Measurements from ENCODE around the gene WWP2.
"Not testable (repeated sequence)": the region's sequence is repeated elsewhere in the genome, so short reads cannot be mapped to it uniquely, and the experiment has no call there.

The WWP2 gene

GRCh38 chr16:69814078-69814477 is 51.9 kb downstream of the WWP2 start:
- TF ChIP-seq FOXM1 (IDR thresholded peaks at IDR 0.05; ENCODE audit: borderline replicate concordance) = no peak
- TF ChIP-seq LEF1 (IDR thresholded peaks at IDR 0.05; ENCODE audit: borderline replicate concordance) = no peak
- TF ChIP-seq CTBP1 (IDR thresholded peaks at IDR 0.05; ENCODE audit: borderline replicate concordance) = no peak
- no peak for TF ChIP-seq FOXK2 (IDR thresholded peaks at IDR 0.05)
- no peak for TF ChIP-seq SUZ12 (IDR thresholded peaks at IDR 0.05)
- TF ChIP-seq TARDBP (IDR thresholded peaks at IDR 0.05) = no peak
- TF ChIP-seq ZNF384 (IDR thresholded peaks at IDR 0.05) = no peak
- no peak for TF ChIP-seq ARNT (IDR thresholded peaks at IDR 0.05)
- TF ChIP-seq SP1 (IDR thresholded peaks at IDR 0.05) = no peak
- no peak for TF ChIP-seq NFRKB (IDR thresholded peaks at IDR 0.05)
- TF ChIP-seq FOXA1 (IDR thresholded peaks at IDR 0.05) = no peak
- no peak for TF ChIP-seq L3MBTL2 (conservative IDR thresholded peaks at IDR 0.05)
- TF ChIP-seq PKNOX1 (IDR thresholded peaks at IDR 0.05) = no peak
- no peak for TF ChIP-seq ELF4 (IDR thresholded peaks at IDR 0.05)
- TF ChIP-seq BHLHE40 (IDR thresholded peaks at IDR 0.05; ENCODE audit: borderline replicate concordance) = no peak
- TF ChIP-seq HDGF (IDR thresholded peaks at IDR 0.05; ENCODE audit: borderline replicate concordance) = no peak
- ChIA-PET POLR2A (no interaction called here), CTCF (interaction anchor here (0.9 kb wide), 1 partner anchor 38 kb away, joined by 3 read pairs; no protein-coding TSS in a partner anchor)
- no peak for DNase-seq (ENCODE audit: extremely low spot score)

GRCh38 chr16:69814561-69814960 is 52.4 kb downstream of the WWP2 start:
- CTCF ChIA-PET = interaction anchor here (0.9 kb wide), 1 partner anchor 37 kb away, joined by 3 read pairs; no protein-coding TSS in a partner anchor
- no peak for TF ChIP-seq NFRKB (IDR thresholded peaks at IDR 0.05)
- TF ChIP-seq HDGF (IDR thresholded peaks at IDR 0.05; ENCODE audit: borderline replicate concordance) = no peak
- no peak for TF ChIP-seq BHLHE40 (IDR thresholded peaks at IDR 0.05; ENCODE audit: borderline replicate concordance)
- TF ChIP-seq LEF1 (IDR thresholded peaks at IDR 0.05; ENCODE audit: borderline replicate concordance) = no peak
- no peak for TF ChIP-seq PKNOX1 (IDR thresholded peaks at IDR 0.05)
- TF ChIP-seq FOXM1 (IDR thresholded peaks at IDR 0.05; ENCODE audit: borderline replicate concordance) = no peak
- no peak for TF ChIP-seq SP1 (IDR thresholded peaks at IDR 0.05)
- no peak for TF ChIP-seq L3MBTL2 (conservative IDR thresholded peaks at IDR 0.05)
- TF ChIP-seq ARNT (IDR thresholded peaks at IDR 0.05) = no peak
- TF ChIP-seq FOXA1 (IDR thresholded peaks at IDR 0.05) = no peak
- no peak for TF ChIP-seq CTBP1 (IDR thresholded peaks at IDR 0.05; ENCODE audit: borderline replicate concordance)
- no peak for TF ChIP-seq FOXK2 (IDR thresholded peaks at IDR 0.05)
- POLR2A ChIA-PET = no interaction called here
- no peak for DNase-seq (ENCODE audit: extremely low spot score)

GRCh38 chr16:69815216-69815883 is 53.2 kb downstream of the WWP2 start:
- CTCF ChIA-PET = interaction anchor here (0.7 kb wide), 1 partner anchor 52 kb away, joined by 3 read pairs; no protein-coding TSS in a partner anchor
- DNase-seq (ENCODE audit: extremely low spot score); POLR2A ChIA-PET: not testable (repeated sequence)
- peak; percentile 62; the same call in 1 of the 2 replicates for TF ChIP-seq ZNF384 (IDR thresholded peaks at IDR 0.05)

- CTCF ChIA-PET = no interaction called here
Measured at GRCh38 chr16:69816996-69817395, 54.9 kb downstream of the WWP2 start.

GRCh38 chr16:69818891-69819545 is 56.9 kb downstream of the WWP2 start:
- ChIA-PET POLR2A (no interaction called here), CTCF (no interaction called here)
- TF ChIP-seq NFRKB (IDR thresholded peaks at IDR 0.05) (no peak), ELF4 (IDR thresholded peaks at IDR 0.05) (no peak), HDGF (IDR thresholded peaks at IDR 0.05; ENCODE audit: borderline replicate concordance) (no peak), FOXM1 (IDR thresholded peaks at IDR 0.05; ENCODE audit: borderline replicate concordance) (no peak), FOXK2 (IDR thresholded peaks at IDR 0.05) (no peak), PKNOX1 (IDR thresholded peaks at IDR 0.05) (no peak), SP1 (IDR thresholded peaks at IDR 0.05) (no peak), BHLHE40 (IDR thresholded peaks at IDR 0.05; ENCODE audit: borderline replicate concordance) (no peak), ARNT (IDR thresholded peaks at IDR 0.05) (no peak), L3MBTL2 (conservative IDR thresholded peaks at IDR 0.05) (no peak)
- DNase-seq (ENCODE audit: extremely low spot score) = no peak

More at GRCh38 chr16:69816996-69817395, 54.9 kb downstream of the WWP2 start:
- DNase-seq (ENCODE audit: extremely low spot score) = no peak
- POLR2A ChIA-PET = no interaction called here
- TF ChIP-seq ELF4 (IDR thresholded peaks at IDR 0.05) = no peak
- TF ChIP-seq L3MBTL2 (conservative IDR thresholded peaks at IDR 0.05) = no peak
- TF ChIP-seq PKNOX1 (IDR thresholded peaks at IDR 0.05) = no peak
- no peak for TF ChIP-seq HDGF (IDR thresholded peaks at IDR 0.05; ENCODE audit: borderline replicate concordance)
- TF ChIP-seq LEF1 (IDR thresholded peaks at IDR 0.05; ENCODE audit: borderline replicate concordance) = no peak
- TF ChIP-seq SUZ12 (IDR thresholded peaks at IDR 0.05) = no peak
- no peak for TF ChIP-seq FOXM1 (IDR thresholded peaks at IDR 0.05; ENCODE audit: borderline replicate concordance)
- no peak for TF ChIP-seq NFRKB (IDR thresholded peaks at IDR 0.05)
- no peak for TF ChIP-seq SP1 (IDR thresholded peaks at IDR 0.05)
- no peak for TF ChIP-seq FOXK2 (IDR thresholded peaks at IDR 0.05)
- TF ChIP-seq ARNT (IDR thresholded peaks at IDR 0.05) = no peak
- TF ChIP-seq FOXA1 (IDR thresholded peaks at IDR 0.05) = no peak
- TF ChIP-seq TARDBP (IDR thresholded peaks at IDR 0.05) = no peak
- TF ChIP-seq BHLHE40 (IDR thresholded peaks at IDR 0.05; ENCODE audit: borderline replicate concordance) = no peak
- TF ChIP-seq ZNF384 (IDR thresholded peaks at IDR 0.05) = no peak

All from HEK293T (cell line).